Neural crest cell (in vitro differentiated cells): ENCODE measurements around the gene LIMS1. TPM values are rescaled to one million over a fixed set of nuclear protein-coding genes. Genes with fewer than 3 reads are reported as not detected.
"Not testable (repeated sequence)": the region's sequence is repeated elsewhere in the genome, so short reads cannot be mapped to it uniquely, and the experiment has no call there.

Experiments
- DNase-seq: peaks from one replicate; pipeline ENCODE4 v3.0.0; 2021; ENCODE audit warnings: low read depth, mixed read lengths, low spot score
- H3K27ac Mint-ChIP-seq: one replicate; pipeline ENCODE4 v1.8.0; 2021; ENCODE audit warnings: mild to moderate bottlenecking, mixed read lengths; ENCODE audit not compliant: unreplicated experiment
- H3K27me3 Mint-ChIP-seq: 2 replicates; pipeline ENCODE4 v1.8.0; 2021; ENCODE audit warnings: low read depth, mild to moderate bottlenecking, mixed read lengths
- H3K36me3 Mint-ChIP-seq: 2 replicates; pipeline ENCODE4 v1.8.0; 2021; ENCODE audit warnings: low read depth, mild to moderate bottlenecking, mixed read lengths
- H3K4me1 Mint-ChIP-seq: 2 replicates; pipeline ENCODE4 v1.8.0; 2021; ENCODE audit warnings: mixed read lengths
- H3K4me3 Mint-ChIP-seq: one replicate; pipeline ENCODE4 v1.8.0; 2021; ENCODE audit warnings: mild to moderate bottlenecking, mixed read lengths
- H3K9me3 Mint-ChIP-seq: 2 replicates; pipeline ENCODE4 v1.8.0; 2021; ENCODE audit warnings: mixed read lengths
- CTCF ChIP-seq: fragments of 200-600 bp; sonication (generic); conservative IDR thresholded peaks from 2 replicates; pipeline ENCODE4 v1.5.0; 2021; ENCODE audit warnings: antibody characterized with exemption, mild to moderate bottlenecking
- total RNA-seq: library from RNA; stranded (reverse); gene quantifications from 2 replicates; pipeline ENCODE4 v1.2.1, GENCODE V29; 2021

The LIMS1 gene
- total RNA-seq, 1 donor from 2014 or later: 30.9 TPM

- H3K27me3 Mint-ChIP-seq: no peaks in the 10 kb centered on the region
- no peak for TF ChIP-seq CTCF
- H3K36me3 Mint-ChIP-seq: peaks cover 6% of the 10 kb centered on the region
- H3K27ac Mint-ChIP-seq: no peak overlapping the region
- peaks cover 8% of the 10 kb centered on the region for H3K9me3 Mint-ChIP-seq
- H3K4me1 Mint-ChIP-seq: no peaks in the 10 kb centered on the region
- H3K4me3 Mint-ChIP-seq: no peak overlapping the region
- DNase-seq: no peak
These were observed 170.6 kb downstream of the LIMS1 start for GRCh38 chr2:108704871-108705270.

GRCh38 chr2:108707300-108707699 lies 173.0 kb downstream of the LIMS1 start:
- Mint-ChIP-seq H3K27me3 (no peaks in the 10 kb centered on the region), H3K36me3 (peaks cover 6% of the 10 kb centered on the region), H3K27ac (no peak overlapping the region), H3K4me3 (no peak overlapping the region), H3K4me1 (no peaks in the 10 kb centered on the region), H3K9me3 (peaks cover 8% of the 10 kb centered on the region)
- no peak for DNase-seq
- no peak for TF ChIP-seq CTCF

- not testable (repeated sequence) for H3K27ac Mint-ChIP-seq, H3K4me1 Mint-ChIP-seq, DNase-seq, H3K4me3 Mint-ChIP-seq, H3K9me3 Mint-ChIP-seq, H3K36me3 Mint-ChIP-seq, H3K27me3 Mint-ChIP-seq
These were observed 182.7 kb downstream of the LIMS1 start for GRCh38 chr2:108716971-108717370.

- peak within 1 kb of the TSS; percentile 96 for H3K27ac Mint-ChIP-seq
- no peaks in the 10 kb centered on the region for H3K27me3 Mint-ChIP-seq
- H3K4me1 Mint-ChIP-seq: peaks cover 15% of the 10 kb centered on the region
- H3K36me3 Mint-ChIP-seq: peaks cover 3% of the 10 kb centered on the region
- peak; percentile 84 for DNase-seq
- no peak for TF ChIP-seq CTCF
- peaks cover 4% of the 10 kb centered on the region for H3K9me3 Mint-ChIP-seq
- H3K4me3 Mint-ChIP-seq: peak within 1 kb of the TSS; percentile 91
These were observed 185.1 kb downstream of the LIMS1 start, which contains the start of gene RANBP2 for GRCh38 chr2:108719149-108720044. Gene RANBP2, plus strand, starts transcription at chr2:108719482. Its CDS starts 125 bp downstream, at chr2:108719607.

- H3K27me3 Mint-ChIP-seq, DNase-seq, H3K27ac Mint-ChIP-seq, H3K36me3 Mint-ChIP-seq, H3K4me3 Mint-ChIP-seq, H3K9me3 Mint-ChIP-seq: not testable (repeated sequence)
- peaks cover 16% of the 10 kb centered on the region for H3K4me1 Mint-ChIP-seq
These were observed 191.8 kb downstream of the LIMS1 start for GRCh38 chr2:108726048-108726447.

- not testable (repeated sequence) for H3K36me3 Mint-ChIP-seq, H3K4me3 Mint-ChIP-seq, H3K9me3 Mint-ChIP-seq, DNase-seq, H3K27me3 Mint-ChIP-seq, H3K4me1 Mint-ChIP-seq, H3K27ac Mint-ChIP-seq
These were observed 200.4 kb downstream of the LIMS1 start for GRCh38 chr2:108734656-108735055.

Other genes starting within 250 kb of the LIMS1 start
- 0.19 TPM in 1 of 2 replicates, not detected in the other for gene SULT1C2, start 245.6 kb upstream of the LIMS1 start, total RNA-seq
- 7.7 and 8.0 TPM in 2 replicates for gene SULT1C4, start 156.5 kb upstream of the LIMS1 start, total RNA-seq
- 24.6 and 24.9 TPM in 2 replicates for gene GCC2, start 85.3 kb upstream of the LIMS1 start, total RNA-seq
- 73.8 and 73.9 TPM in 2 replicates for gene RANBP2, start 185.0 kb downstream of the LIMS1 start, total RNA-seq